ENCODE measurements around the gene PTPN11.

- TF ChIP-seq POLR2A (IDR thresholded peaks at IDR 0.05; ENCODE audit: low read depth, low read length) (no peak), POLR2AphosphoS5 (IDR thresholded peaks at IDR 0.05; ENCODE audit: low read depth, low read length) (no peak), TAF1 (IDR thresholded peaks at IDR 0.05; ENCODE audit: low read depth, low read length) (no peak), PAX5 (IDR thresholded peaks at IDR 0.05; ENCODE audit: insufficient read depth, low read length, severe bottlenecking) (no peak)
Observed at GRCh38 chr12:112513471-112513870, 94.7 kb downstream of the PTPN11 start.
